Hypothalamus (tissue), 51 donors: ENCODE results near the gene PRDM16.

ENCODE experiments used
- DNase-seq, 51 donors: peaks; one replicate each; lab custom pipeline; 2025; lab: John Stamatoyannopoulos, UW

Gene PRDM16

GRCh38 chr1:3369446-3370076, 300.6 kb downstream of the PRDM16 start:
- peak in 11 of 51 donors; percentile 21 to 72 (median 50) for DNase-seq

- no peak for DNase-seq
These were observed 302.1 kb downstream of the PRDM16 start for GRCh38 chr1:3370856-3371703.

GRCh38 chr1:3372317-3372716, 303.3 kb downstream of the PRDM16 start:
- no peak for DNase-seq

- DNase-seq = no peak
These were observed 304.2 kb downstream of the PRDM16 start for GRCh38 chr1:3373175-3373574.

GRCh38 chr1:3373700-3374405, 304.9 kb downstream of the PRDM16 start:
- no peak for DNase-seq

GRCh38 chr1:3375245-3375644, 306.2 kb downstream of the PRDM16 start:
- DNase-seq = no peak

GRCh38 chr1:3377166-3377565, 308.2 kb downstream of the PRDM16 start:
- DNase-seq = no peak

GRCh38 chr1:3377604-3378279, 308.7 kb downstream of the PRDM16 start:
- DNase-seq = no peak

- DNase-seq = no peak
These were observed 309.6 kb downstream of the PRDM16 start for GRCh38 chr1:3378411-3379208.

- DNase-seq = no peak
These were observed 310.9 kb downstream of the PRDM16 start for GRCh38 chr1:3379934-3380333.

- DNase-seq = no peak
These were observed 311.5 kb downstream of the PRDM16 start for GRCh38 chr1:3380469-3380868.

- no peak for DNase-seq
These were observed 312.9 kb downstream of the PRDM16 start for GRCh38 chr1:3381901-3382300.

GRCh38 chr1:3382326-3383057, 313.5 kb downstream of the PRDM16 start:
- DNase-seq = no peak

- no peak for DNase-seq
These were observed 314.7 kb downstream of the PRDM16 start for GRCh38 chr1:3383679-3384078.

- DNase-seq = no peak
These were observed 315.4 kb downstream of the PRDM16 start for GRCh38 chr1:3384407-3384806.

- no peak for DNase-seq
These were observed 317.4 kb downstream of the PRDM16 start for GRCh38 chr1:3386205-3387002.

GRCh38 chr1:3387401-3387800, 318.4 kb downstream of the PRDM16 start:
- DNase-seq = no peak

- no peak for DNase-seq
These were observed 320.3 kb downstream of the PRDM16 start for GRCh38 chr1:3389093-3389833.
